ENCODE results near the gene ARMC9.
"Not testable (repeated sequence)": the region's sequence is repeated elsewhere in the genome, so short reads cannot be mapped to it uniquely, and the experiment has no call there.

ARMC9 gene

DNA sequence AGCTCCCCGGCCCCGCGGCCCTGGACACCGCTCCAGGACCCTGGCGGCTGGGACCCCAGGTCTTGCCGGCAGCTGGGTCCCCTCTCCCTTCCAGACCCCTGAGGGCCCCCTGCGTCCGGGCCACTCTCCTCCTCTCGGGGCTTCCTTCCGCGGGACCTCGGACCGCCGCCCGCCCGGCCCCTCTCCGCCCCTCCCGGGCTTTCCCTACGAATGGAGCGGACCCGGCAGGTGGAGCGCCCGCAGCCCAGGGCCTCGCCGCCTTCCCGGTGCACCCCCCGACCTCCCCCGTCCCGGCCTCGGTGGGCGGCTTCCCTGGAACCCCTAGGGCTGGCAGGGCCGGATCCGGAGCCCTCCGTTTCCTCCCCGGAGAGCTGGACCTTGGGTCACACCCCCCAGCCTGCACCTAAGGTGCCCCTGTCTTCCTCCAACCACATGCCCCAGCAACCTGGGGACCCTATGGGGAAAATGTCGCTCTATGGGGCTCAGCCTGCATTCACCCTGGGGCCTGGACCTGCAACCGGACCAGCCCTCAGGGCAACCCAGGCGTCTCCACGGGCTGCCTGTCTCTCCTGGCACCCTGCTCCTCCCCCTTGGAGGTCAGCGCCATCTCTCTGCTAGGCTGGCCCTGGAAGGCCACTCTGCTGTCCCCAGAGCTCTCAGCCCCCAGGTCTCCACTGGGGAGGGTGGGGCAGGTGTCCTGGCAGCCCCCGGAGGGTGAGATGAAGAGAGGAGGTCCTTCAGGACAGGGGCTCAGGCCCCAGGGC, 197.8 kb downstream of the ARMC9 start:
- H3K4me1 ChIP-seq (ENCODE audit: insufficient read depth, low read length), result peaks cover 24% of the 10 kb centered on the region
- H3K36me3 ChIP-seq (ENCODE audit: insufficient read depth, low read length), result peaks cover 7% of the 10 kb centered on the region; the same call in 1 of the 2 replicates
- no peaks in the 10 kb centered on the region for H3K9me3 ChIP-seq (ENCODE audit: control insufficient read depth, insufficient read depth, low read length)
- peak overlapping the region; percentile 56 for H3K9ac ChIP-seq (ENCODE audit: low read depth, low read length)

DNA sequence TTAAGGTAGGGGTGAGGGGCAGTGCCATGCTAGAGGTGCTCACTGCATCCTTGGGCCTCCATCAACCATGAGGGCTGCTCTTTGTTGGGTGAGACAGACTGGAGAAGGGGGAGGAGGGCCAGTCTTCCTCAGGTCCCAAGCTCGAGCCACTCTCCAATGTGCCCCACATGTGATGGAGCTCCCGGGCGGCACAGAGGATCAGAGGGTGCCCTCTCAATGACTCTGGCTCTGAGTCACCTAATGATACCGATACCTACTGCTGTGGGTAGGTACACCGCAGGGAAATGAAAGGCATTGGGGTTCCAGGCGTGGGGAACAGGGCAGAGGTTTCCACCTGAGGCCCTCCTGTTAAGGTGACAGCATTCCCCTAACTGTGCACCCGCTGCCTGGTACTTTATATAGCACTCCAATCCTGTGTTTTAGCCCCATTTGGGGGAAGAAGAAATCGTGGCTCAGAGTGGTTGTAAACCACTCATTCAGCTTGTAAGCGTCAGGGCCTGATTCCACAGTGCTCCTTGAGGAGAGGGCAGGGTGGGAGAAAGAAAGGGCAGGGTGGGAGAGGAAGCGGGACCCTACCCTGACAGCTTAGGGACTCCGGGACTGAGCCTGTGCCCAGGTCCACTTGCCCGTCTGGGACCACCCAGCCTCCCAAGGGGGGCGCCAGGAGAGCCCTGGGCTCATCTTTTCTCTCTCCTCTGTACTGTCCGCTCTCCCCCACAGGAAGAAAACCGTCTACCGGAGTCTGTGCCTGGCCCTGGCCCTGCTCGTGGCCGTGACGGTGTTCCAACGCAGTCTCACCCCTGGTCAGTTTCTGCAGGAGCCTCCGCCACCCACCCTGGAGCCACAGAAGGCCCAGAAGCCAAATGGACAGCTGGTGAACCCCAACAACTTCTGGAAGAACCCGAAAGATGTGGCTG, 198.8 kb downstream of the ARMC9 start:
- Histone ChIP-seq H3K36me3 (ENCODE audit: insufficient read depth, low read length) (peaks cover 7% of the 10 kb centered on the region; the same call in 1 of the 2 replicates), H3K9ac (ENCODE audit: low read depth, low read length) (no peak overlapping the region), H3K9me3 (ENCODE audit: control insufficient read depth, insufficient read depth, low read length) (no peaks in the 10 kb centered on the region), H3K4me1 (ENCODE audit: insufficient read depth, low read length) (peaks cover 27% of the 10 kb centered on the region)

DNA sequence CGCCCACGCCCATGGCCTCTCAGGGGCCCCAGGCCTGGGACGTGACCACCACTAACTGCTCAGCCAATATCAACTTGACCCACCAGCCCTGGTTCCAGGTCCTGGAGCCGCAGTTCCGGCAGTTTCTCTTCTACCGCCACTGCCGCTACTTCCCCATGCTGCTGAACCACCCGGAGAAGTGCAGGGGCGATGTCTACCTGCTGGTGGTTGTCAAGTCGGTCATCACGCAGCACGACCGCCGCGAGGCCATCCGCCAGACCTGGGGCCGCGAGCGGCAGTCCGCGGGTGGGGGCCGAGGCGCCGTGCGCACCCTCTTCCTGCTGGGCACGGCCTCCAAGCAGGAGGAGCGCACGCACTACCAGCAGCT, 199.5 kb downstream of the ARMC9 start:
- peaks cover 27% of the 10 kb centered on the region for H3K4me1 ChIP-seq (ENCODE audit: insufficient read depth, low read length)
- no peaks in the 10 kb centered on the region for H3K9me3 ChIP-seq (ENCODE audit: control insufficient read depth, insufficient read depth, low read length)
- H3K36me3 ChIP-seq (ENCODE audit: insufficient read depth, low read length), result peaks cover 7% of the 10 kb centered on the region; the same call in 1 of the 2 replicates
- no peak overlapping the region for H3K9ac ChIP-seq (ENCODE audit: low read depth, low read length)

DNA sequence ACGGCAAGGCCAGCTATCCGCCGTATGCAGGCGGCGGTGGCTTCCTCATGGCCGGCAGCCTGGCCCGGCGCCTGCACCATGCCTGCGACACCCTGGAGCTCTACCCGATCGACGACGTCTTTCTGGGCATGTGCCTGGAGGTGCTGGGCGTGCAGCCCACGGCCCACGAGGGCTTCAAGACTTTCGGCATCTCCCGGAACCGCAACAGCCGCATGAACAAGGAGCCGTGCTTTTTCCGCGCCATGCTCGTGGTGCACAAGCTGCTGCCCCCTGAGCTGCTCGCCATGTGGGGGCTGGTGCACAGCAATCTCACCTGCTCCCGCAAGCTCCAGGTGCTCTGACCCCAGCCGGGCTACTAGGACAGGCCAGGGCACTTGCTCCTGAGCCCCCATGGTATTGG, 200.2 kb downstream of the ARMC9 start:
- Histone ChIP-seq H3K9ac (ENCODE audit: low read depth, low read length) (no peak overlapping the region), H3K36me3 (ENCODE audit: insufficient read depth, low read length) (peaks cover 7% of the 10 kb centered on the region; the same call in 1 of the 2 replicates), H3K9me3 (ENCODE audit: control insufficient read depth, insufficient read depth, low read length) (no peaks in the 10 kb centered on the region), H3K4me1 (ENCODE audit: insufficient read depth, low read length) (peaks cover 26% of the 10 kb centered on the region)

DNA sequence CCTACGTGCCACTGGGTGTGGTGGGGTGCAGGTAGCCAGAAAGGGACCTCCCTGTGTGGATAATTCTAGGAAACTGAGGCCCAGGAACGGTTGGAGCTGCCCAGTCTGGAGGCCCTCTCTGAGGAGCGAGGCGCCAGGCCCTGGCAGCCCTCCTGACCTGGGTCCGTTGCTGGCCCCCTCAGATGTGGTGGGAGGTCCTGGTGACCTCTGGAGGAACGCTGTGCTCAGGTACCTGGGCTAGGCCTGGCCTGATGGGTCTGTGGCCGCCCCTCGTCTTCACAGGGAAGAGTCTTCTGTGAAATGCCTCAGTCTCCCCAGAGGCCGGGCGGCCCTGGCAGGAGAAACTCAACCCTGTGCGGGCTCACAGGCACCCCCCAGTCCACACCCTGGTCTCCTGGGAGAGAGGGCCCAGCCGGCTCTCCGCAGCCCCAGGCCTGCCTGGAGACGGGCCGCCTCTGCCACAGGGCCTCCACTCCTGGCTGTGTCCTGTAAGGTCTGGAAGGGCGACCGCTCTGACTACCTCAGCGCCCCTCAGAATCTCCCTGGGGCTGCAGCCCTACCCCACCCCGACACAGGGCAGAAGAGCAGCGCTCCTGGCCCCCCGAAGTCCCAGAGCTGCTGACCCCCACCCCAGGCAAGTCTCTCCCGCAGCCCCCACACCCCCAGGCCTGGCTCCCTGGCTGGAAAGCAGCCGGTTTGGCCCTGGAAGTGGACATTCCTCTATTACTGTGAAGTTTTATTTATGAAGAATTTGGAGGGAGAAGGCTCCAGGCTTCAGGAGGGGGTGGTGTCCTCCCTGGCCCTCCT, 200.8 kb downstream of the ARMC9 start:
- Histone ChIP-seq H3K9ac (ENCODE audit: low read depth, low read length) (no peak overlapping the region), H3K9me3 (ENCODE audit: control insufficient read depth, insufficient read depth, low read length) (no peaks in the 10 kb centered on the region), H3K4me1 (ENCODE audit: insufficient read depth, low read length) (peaks cover 22% of the 10 kb centered on the region; the same call in 1 of the 2 replicates), H3K36me3 (ENCODE audit: insufficient read depth, low read length) (peaks cover 7% of the 10 kb centered on the region; the same call in 1 of the 2 replicates)

DNA sequence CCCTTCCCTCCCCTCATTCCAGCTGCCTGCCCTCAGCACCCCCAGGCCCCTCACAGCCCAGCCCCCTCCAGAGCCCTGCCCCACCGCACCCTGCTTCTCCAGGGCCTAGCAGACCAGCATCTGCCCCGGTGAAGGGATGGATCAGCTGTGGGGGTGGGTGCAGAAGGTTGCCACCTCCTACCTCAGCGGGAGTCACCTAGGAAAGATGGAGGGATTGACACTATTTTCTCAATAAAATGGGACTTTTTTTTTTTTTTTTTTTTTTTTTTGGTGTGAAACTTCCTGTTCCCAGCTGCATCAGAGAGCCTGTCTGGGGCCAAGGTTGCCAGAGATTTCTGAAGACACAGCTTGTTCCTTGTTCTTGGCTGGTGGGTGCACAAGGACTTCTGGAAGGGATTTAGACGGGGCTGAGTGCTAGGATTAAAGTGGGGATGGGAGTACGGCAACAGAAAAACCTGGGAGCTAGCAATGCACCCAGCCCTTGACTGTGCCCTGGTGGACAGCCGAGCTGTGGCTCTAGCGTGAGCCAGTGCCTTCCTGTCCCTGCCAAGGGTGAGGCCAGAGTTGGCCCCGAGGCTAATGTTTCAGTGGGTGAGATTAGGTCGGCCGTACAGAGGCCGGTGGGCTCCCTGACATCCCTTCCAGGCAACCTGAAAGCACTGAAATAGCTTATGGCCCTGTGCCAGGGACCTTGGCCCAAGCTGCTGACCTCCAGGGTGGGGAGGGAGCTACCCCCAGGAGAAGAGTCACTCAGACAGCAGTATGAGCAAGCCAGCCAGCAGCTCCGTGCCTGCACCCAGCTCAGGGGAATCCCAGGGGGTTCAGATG, 201.6 kb downstream of the ARMC9 start:
- peaks cover 18% of the 10 kb centered on the region; the same call in 1 of the 2 replicates for H3K4me1 ChIP-seq (ENCODE audit: insufficient read depth, low read length)
- no peak overlapping the region for H3K9ac ChIP-seq (ENCODE audit: low read depth, low read length)
- H3K36me3 ChIP-seq (ENCODE audit: insufficient read depth, low read length), result peaks cover 7% of the 10 kb centered on the region; the same call in 1 of the 2 replicates
- no peaks in the 10 kb centered on the region for H3K9me3 ChIP-seq (ENCODE audit: control insufficient read depth, insufficient read depth, low read length)

DNA sequence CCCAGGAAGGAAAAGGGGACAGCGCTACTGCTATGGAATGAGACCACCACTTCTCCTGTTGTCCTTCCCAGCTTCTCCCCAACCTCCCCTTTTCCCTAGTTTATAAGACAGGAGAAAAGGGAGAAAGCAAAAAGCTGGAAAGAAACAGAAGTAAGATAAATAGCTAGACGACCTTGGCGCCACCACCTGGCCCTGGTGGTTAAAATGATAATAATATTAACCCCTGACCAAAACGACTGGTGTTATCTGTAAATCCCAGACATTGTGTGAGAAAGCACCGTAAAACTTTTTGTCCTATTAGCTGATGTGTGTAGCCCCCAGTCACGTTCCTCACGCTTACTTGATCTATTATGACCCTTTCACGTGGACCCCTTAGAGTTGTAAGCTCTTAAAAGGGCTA, 202.2 kb downstream of the ARMC9 start:
- not testable (repeated sequence) for H3K9me3 ChIP-seq (ENCODE audit: control insufficient read depth, insufficient read depth, low read length); H3K36me3 ChIP-seq (ENCODE audit: insufficient read depth, low read length); H3K9ac ChIP-seq (ENCODE audit: low read depth, low read length)
- H3K4me1 ChIP-seq (ENCODE audit: insufficient read depth, low read length), result peaks cover 22% of the 10 kb centered on the region; the same call in 1 of the 2 replicates

DNA sequence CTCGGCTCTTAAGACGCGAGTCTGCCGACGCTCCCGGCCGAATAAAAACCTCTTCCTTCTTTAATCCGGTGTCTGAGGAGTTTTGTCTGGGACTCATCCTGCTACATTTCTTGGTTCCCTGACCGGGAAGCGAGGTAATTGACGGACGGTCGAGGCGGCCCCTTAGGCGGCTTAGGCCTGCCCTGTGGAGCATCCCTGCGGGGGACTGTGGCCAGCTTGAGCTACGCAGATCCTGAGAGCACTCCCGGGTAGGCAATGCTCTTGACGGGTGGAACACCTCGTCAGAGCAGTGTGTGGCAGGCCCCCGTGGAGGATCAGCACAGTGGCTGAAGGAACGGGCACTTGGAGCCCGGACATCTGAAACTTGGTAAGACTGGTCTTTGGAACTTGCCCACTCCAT, 202.7 kb downstream of the ARMC9 start:
- H3K36me3 ChIP-seq (ENCODE audit: insufficient read depth, low read length); H3K9ac ChIP-seq (ENCODE audit: low read depth, low read length); H3K9me3 ChIP-seq (ENCODE audit: control insufficient read depth, insufficient read depth, low read length): not testable (repeated sequence)
- H3K4me1 ChIP-seq (ENCODE audit: insufficient read depth, low read length), result peaks cover 25% of the 10 kb centered on the region; the same call in 1 of the 2 replicates

DNA sequence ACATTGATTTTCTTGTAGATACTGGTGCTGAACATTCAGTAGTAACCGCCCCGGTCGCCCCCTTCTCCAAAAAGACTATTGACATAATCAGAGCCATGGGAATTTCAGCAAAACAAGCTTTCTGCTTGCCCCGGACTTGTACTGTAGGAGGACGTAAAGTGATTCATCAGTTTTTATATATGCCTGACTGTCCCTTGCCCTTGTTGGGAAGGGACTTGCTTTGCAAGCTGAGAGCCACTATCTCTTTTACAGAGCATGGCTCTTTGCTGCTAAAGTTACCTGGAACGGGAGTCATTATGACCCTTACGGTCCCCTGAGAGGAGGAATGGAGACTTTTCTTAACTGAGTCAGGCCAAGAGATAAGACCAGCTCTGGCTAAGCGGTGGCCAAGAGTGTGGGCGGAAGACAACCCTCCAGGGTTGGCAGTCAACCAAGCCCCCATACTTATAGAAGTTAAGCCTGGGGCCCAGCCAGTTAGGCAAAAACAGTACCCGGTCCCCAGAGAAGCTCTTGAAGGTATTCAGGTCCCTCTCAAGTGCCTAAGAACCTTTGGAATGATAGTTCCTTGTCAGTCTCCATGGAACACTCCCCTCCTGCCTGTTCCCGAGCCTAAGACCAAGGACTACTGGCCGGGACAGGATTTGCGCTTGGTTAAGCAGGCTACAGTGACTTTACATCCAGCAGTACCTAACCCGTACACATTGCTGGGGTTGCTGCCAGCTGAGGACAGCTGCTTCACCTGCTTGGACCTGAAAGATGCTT, 205.2 kb downstream of the ARMC9 start:
- H3K9me3 ChIP-seq (ENCODE audit: control insufficient read depth, insufficient read depth, low read length); H3K36me3 ChIP-seq (ENCODE audit: insufficient read depth, low read length); H3K9ac ChIP-seq (ENCODE audit: low read depth, low read length): not testable (repeated sequence)
- H3K4me1 ChIP-seq (ENCODE audit: insufficient read depth, low read length), result peaks cover 26% of the 10 kb centered on the region; the same call in 1 of the 2 replicates

DNA sequence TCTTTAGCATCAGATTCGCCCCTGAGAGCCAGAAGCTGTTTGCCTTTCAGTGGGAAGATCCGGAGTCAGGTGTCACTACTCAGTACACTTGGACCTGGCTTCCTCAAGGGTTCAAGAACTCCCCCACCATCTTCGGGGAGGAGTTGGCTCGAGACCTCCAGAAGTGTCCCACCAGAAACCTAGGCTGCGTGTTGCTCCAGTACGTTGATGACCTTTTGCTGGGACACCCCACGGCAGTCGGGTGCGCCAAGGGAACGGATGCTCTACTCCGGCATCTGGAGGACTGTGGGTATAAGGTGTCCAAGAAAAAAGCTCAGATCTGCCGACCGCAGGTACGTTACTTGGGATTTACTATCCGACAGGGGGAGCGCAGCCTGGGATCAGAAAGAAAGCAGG, 205.8 kb downstream of the ARMC9 start:
- not testable (repeated sequence) for H3K9me3 ChIP-seq (ENCODE audit: control insufficient read depth, insufficient read depth, low read length); H3K36me3 ChIP-seq (ENCODE audit: insufficient read depth, low read length); H3K9ac ChIP-seq (ENCODE audit: low read depth, low read length)
- peaks cover 26% of the 10 kb centered on the region; the same call in 1 of the 2 replicates for H3K4me1 ChIP-seq (ENCODE audit: insufficient read depth, low read length)

DNA sequence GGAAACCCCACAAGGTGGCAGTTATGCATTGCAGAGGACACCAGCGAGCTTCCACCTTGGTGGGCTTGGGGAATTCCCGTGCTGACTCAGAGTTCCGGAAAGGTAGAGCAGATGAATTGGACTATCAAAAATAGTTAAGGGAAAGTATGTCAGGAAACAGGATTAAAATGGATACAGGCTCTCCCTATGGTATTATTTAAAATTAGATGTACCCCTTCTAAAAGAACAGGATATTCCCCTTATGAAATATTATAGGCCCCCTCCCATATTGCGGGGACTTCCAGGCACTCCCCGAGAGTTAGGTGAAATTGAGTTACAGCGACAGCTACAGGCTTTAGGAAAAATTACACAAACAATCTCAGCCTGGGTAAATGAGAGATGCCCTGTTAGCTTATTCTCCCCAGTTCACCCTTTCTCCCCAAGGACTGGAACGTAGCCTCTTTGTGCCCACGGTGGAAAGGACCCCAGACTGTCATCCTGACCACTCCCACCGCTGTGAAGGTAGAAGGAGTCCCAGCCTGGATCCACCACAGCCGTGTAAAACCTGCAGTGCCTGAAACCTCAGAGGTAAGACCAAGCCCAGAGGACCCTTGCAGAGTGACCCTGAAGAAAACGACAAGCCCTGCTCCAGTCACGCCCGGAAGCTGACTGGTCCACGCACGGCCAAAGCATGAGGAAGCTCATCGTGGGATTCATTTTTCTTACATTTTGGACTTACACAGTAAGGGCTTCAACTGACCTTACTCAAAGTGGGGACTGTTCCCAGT, 207.4 kb downstream of the ARMC9 start:
- not testable (repeated sequence) for H3K36me3 ChIP-seq (ENCODE audit: insufficient read depth, low read length); H3K9me3 ChIP-seq (ENCODE audit: control insufficient read depth, insufficient read depth, low read length); H3K9ac ChIP-seq (ENCODE audit: low read depth, low read length)
- peaks cover 18% of the 10 kb centered on the region; the same call in 1 of the 2 replicates for H3K4me1 ChIP-seq (ENCODE audit: insufficient read depth, low read length)

DNA sequence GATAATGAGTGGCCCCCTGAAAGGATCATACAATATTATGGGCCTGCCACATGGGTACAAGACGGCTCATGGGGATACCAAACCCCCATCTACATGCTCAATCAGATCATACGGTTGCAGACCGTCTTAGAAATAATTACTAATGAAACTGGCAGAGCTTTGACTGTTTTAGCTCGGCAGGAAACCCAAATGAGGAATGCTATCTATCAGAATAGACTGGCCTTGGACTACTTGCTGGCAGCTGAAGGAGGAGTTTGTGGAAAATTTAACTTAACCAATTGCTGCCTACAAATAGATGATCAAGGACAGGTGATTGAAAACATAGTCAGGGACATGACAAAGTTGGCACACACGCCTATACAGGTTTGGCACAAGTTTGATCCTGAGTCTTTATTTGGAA, 209.3 kb downstream of the ARMC9 start:
- not testable (repeated sequence) for H3K9ac ChIP-seq (ENCODE audit: low read depth, low read length); H3K36me3 ChIP-seq (ENCODE audit: insufficient read depth, low read length)

More for the DNA sequence above, 209.3 kb downstream of the ARMC9 start:
- peaks cover 20% of the 10 kb centered on the region for H3K4me1 ChIP-seq (ENCODE audit: insufficient read depth, low read length)
- not testable (repeated sequence) for H3K9me3 ChIP-seq (ENCODE audit: control insufficient read depth, insufficient read depth, low read length)
